Trophoblast cell (in vitro differentiated cells and primary cell): ENCODE measurements around the gene MYCL.

Experiments
- DNase-seq, 2 donors: peaks; one replicate each; pipeline ENCODE4 v3.0.0-alpha.2; 2016
- H2AFZ ChIP-seq: 2 replicates; pipeline ENCODE4 v1.6.1; 2013; ENCODE audit warnings: low read length, moderate library complexity, mild to moderate bottlenecking; ENCODE audit not compliant: insufficient read depth, poor library complexity
- H2AK5ac ChIP-seq: 2 replicates; pipeline ENCODE4 v1.6.1; 2013; ENCODE audit warnings: mild to moderate bottlenecking, low read length
- H2BK120ac ChIP-seq: 2 replicates; pipeline ENCODE4 v1.6.1; 2013; ENCODE audit warnings: low read length, mild to moderate bottlenecking, moderate library complexity; ENCODE audit not compliant: insufficient read depth, poor library complexity
- H2BK12ac ChIP-seq: 2 replicates; pipeline ENCODE4 v1.6.1; 2013; ENCODE audit warnings: mild to moderate bottlenecking, low read length, moderate library complexity
- H2BK5ac ChIP-seq: 2 replicates; pipeline ENCODE4 v1.6.1; 2013; ENCODE audit warnings: low read length, low read depth, moderate library complexity, mild to moderate bottlenecking; ENCODE audit not compliant: poor library complexity
- H3K14ac ChIP-seq: 2 replicates; pipeline ENCODE4 v1.6.1; 2013; ENCODE audit warnings: mild to moderate bottlenecking, low read length
- H3K18ac ChIP-seq: 2 replicates; pipeline ENCODE4 v1.6.1; 2013; ENCODE audit warnings: mild to moderate bottlenecking, low read length
- H3K23ac ChIP-seq: 2 replicates; pipeline ENCODE4 v1.6.1; 2013; ENCODE audit warnings: low read length
- H3K27ac ChIP-seq: 2 replicates; pipeline ENCODE4 v1.5.1; 2013; ENCODE audit warnings: low read depth, mild to moderate bottlenecking, inconsistent platforms, low read length, moderate library complexity
- H3K27me3 ChIP-seq: 2 replicates; pipeline ENCODE4 v1.6.1; 2013; ENCODE audit warnings: inconsistent platforms, mild to moderate bottlenecking, low read length, moderate library complexity; ENCODE audit not compliant: insufficient read depth
- H3K36me3 ChIP-seq, 2 experiments: 1 replicate in 1 of 2; 2 replicates in 1 of 2; pipeline ENCODE4 v1.6.1; 2013; ENCODE audit warnings: low read length in 2 of 2, mild to moderate bottlenecking in 2 of 2, moderate library complexity in 1 of 2; ENCODE audit not compliant: insufficient read depth in 2 of 2, control insufficient read depth in 1 of 2
- H3K4ac ChIP-seq: 2 replicates; pipeline ENCODE4 v1.6.1; 2013; ENCODE audit warnings: low read depth, mild to moderate bottlenecking, low read length, moderate library complexity
- H3K4me1 ChIP-seq, 2 experiments: 1 replicate in 1 of 2; 2 replicates in 1 of 2; pipeline ENCODE4 v1.6.1; 2013; ENCODE audit warnings: low read length in 2 of 2, mild to moderate bottlenecking in 2 of 2, moderate library complexity in 1 of 2; ENCODE audit not compliant: insufficient read depth in 2 of 2, control insufficient read depth in 1 of 2
- H3K4me2 ChIP-seq: 2 replicates; pipeline ENCODE4 v1.6.1; 2013; ENCODE audit warnings: inconsistent platforms, mild to moderate bottlenecking, low read length, moderate library complexity
- H3K4me3 ChIP-seq: 2 replicates; pipeline ENCODE4 v1.5.1; 2013; ENCODE audit warnings: mild to moderate bottlenecking, low read depth, low read length, inconsistent platforms
- H3K79me1 ChIP-seq: one replicate; pipeline ENCODE4 v1.6.1; 2013; ENCODE audit warnings: low read length
- H3K79me2 ChIP-seq: 2 replicates; pipeline ENCODE4 v1.6.1; 2013; ENCODE audit warnings: low read length, mild to moderate bottlenecking; ENCODE audit not compliant: control insufficient read depth, insufficient read depth, poor library complexity
- H3K9ac ChIP-seq: 2 replicates; pipeline ENCODE4 v1.6.1; 2013; ENCODE audit warnings: mild to moderate bottlenecking, low read length
- H3K9me3 ChIP-seq: 2 replicates; pipeline ENCODE4 v1.6.1; 2013; ENCODE audit warnings: low read depth, mild to moderate bottlenecking, control low read depth, inconsistent platforms, low read length; ENCODE audit not compliant: insufficient read depth
- H4K12ac ChIP-seq: 2 replicates; pipeline ENCODE4 v1.6.1; 2013; ENCODE audit warnings: low read depth, mild to moderate bottlenecking, low read length, moderate library complexity
- H4K8ac ChIP-seq: 2 replicates; pipeline ENCODE4 v1.6.1; 2013; ENCODE audit warnings: low read depth, mild to moderate bottlenecking, low read length, moderate library complexity
- H4K91ac ChIP-seq: one replicate; pipeline ENCODE4 v1.6.1; 2013; ENCODE audit warnings: low read depth, mild to moderate bottlenecking, low read length, moderate library complexity
- WGBS: extraction: QIAGEN DNeasy Blood & Tissue Kit; methylation state at CpG from one replicate; pipeline ENCODE4 v1.1.7; 2013; ENCODE audit warnings: missing lambda C conversion rate; ENCODE audit not compliant: insufficient read length, insufficient coverage; ENCODE audit errors: extremely low coverage; 5-methylcytosine and 5-hydroxymethylcytosine counted together

The MYCL gene

DNA sequence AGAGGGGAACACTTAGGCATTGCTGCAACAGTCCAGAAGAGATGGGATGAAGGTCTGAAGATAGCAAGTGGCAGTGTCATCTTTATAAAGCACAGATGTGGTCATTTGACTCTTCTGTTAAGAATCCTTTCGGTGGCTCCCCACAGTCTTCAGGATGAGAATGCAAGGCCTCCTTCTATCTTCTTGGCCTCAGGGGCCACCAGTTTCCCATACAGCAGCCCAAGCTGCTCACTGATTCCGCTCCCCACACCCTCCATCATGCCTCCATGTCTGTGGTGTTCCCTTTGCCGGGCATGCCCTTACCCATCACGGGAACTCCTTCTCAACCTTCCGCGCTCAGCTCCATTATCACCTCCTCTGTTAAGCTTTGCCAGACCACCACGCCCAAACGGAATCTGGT, 37.1 kb upstream of the MYCL start:
- Histone ChIP-seq H2BK12ac (no peak overlapping the region), H3K14ac (no peak overlapping the region), H3K9ac (no peak overlapping the region), H3K36me3 (no peaks in the 10 kb centered on the region), H3K18ac (no peak overlapping the region), H2AK5ac (no peak overlapping the region), H3K9me3 (peaks cover 1% of the 10 kb centered on the region), H3K4me3 (no peak overlapping the region), H3K4me1 (no peaks in the 10 kb centered on the region), H4K91ac (no peak overlapping the region), H2BK5ac (no peak overlapping the region), H3K4ac (no peak overlapping the region), H4K8ac (no peak overlapping the region), H3K23ac (no peak overlapping the region), H2AFZ (no peak overlapping the region), H3K4me2 (no peak overlapping the region), H4K12ac (no peak overlapping the region), H3K79me1 (no peaks in the 10 kb centered on the region), H3K79me2 (no peaks in the 10 kb centered on the region), H3K27ac (no peak overlapping the region), H2BK120ac (no peak overlapping the region), H3K27me3 (no peaks in the 10 kb centered on the region)
- no CpG with 5 or more reads among the region's 8 CpGs for WGBS
- DNase-seq = peak; percentile 87 to 92

GRCh38 chr1:39936724-39937491, 35.2 kb upstream of the MYCL start:
- H3K79me2 ChIP-seq = no peaks in the 10 kb centered on the region

GRCh38 chr1:39933956-39934941, 32.5 kb upstream of the MYCL start:
- H2AFZ ChIP-seq = no peak overlapping the region
- no peak overlapping the region for H3K27ac ChIP-seq
- no peak overlapping the region for H3K4me2 ChIP-seq
- H2BK120ac ChIP-seq = no peak overlapping the region
- H4K12ac ChIP-seq = no peak overlapping the region
- no peak overlapping the region for H3K23ac ChIP-seq
- no peak overlapping the region for H3K14ac ChIP-seq
- no peaks in the 10 kb centered on the region for H3K36me3 ChIP-seq
- H3K79me2 ChIP-seq = no peaks in the 10 kb centered on the region
- no peak overlapping the region for H3K18ac ChIP-seq
- no peak overlapping the region for H4K91ac ChIP-seq
- H4K8ac ChIP-seq = no peak overlapping the region
- whole genome bisulfite sequencing = no CpG with 5 or more reads among the region's 12 CpGs
- H3K4me1 ChIP-seq = no peaks in the 10 kb centered on the region
- peaks cover 1% of the 10 kb centered on the region for H3K9me3 ChIP-seq
- H2AK5ac ChIP-seq = no peak overlapping the region
- no peak overlapping the region for H3K4me3 ChIP-seq
- no peak overlapping the region for H2BK12ac ChIP-seq
- H3K79me1 ChIP-seq = no peaks in the 10 kb centered on the region
- no peak overlapping the region for H3K9ac ChIP-seq
- peak; percentile 97 to 99 for DNase-seq
- no peak overlapping the region for H3K4ac ChIP-seq
- H2BK5ac ChIP-seq = no peak overlapping the region
- H3K27me3 ChIP-seq = no peaks in the 10 kb centered on the region

More at GRCh38 chr1:39936724-39937491, 35.2 kb upstream of the MYCL start:
- H3K27ac ChIP-seq = no peak overlapping the region
- H3K23ac ChIP-seq = no peak overlapping the region
- H3K14ac ChIP-seq = no peak overlapping the region
- H2BK5ac ChIP-seq = no peak overlapping the region
- H2BK120ac ChIP-seq = no peak overlapping the region
- no peak overlapping the region for H3K4me3 ChIP-seq
- H3K79me1 ChIP-seq = no peaks in the 10 kb centered on the region
- H3K4ac ChIP-seq = no peak overlapping the region
- no peaks in the 10 kb centered on the region for H3K4me1 ChIP-seq
- H3K9ac ChIP-seq = no peak overlapping the region
- no peak overlapping the region for H4K12ac ChIP-seq
- no peak overlapping the region for H4K8ac ChIP-seq
- no CpG with 5 or more reads among the region's 2 CpGs for WGBS
- no peaks in the 10 kb centered on the region for H3K27me3 ChIP-seq
- no peak overlapping the region for H4K91ac ChIP-seq
- no peak overlapping the region for H2BK12ac ChIP-seq
- no peak overlapping the region for H3K4me2 ChIP-seq
- no peak overlapping the region for H2AK5ac ChIP-seq
- DNase-seq = no peak
- H2AFZ ChIP-seq = no peak overlapping the region
- H3K36me3 ChIP-seq = no peaks in the 10 kb centered on the region
- H3K9me3 ChIP-seq = peaks cover 1% of the 10 kb centered on the region
- no peak overlapping the region for H3K18ac ChIP-seq

DNA sequence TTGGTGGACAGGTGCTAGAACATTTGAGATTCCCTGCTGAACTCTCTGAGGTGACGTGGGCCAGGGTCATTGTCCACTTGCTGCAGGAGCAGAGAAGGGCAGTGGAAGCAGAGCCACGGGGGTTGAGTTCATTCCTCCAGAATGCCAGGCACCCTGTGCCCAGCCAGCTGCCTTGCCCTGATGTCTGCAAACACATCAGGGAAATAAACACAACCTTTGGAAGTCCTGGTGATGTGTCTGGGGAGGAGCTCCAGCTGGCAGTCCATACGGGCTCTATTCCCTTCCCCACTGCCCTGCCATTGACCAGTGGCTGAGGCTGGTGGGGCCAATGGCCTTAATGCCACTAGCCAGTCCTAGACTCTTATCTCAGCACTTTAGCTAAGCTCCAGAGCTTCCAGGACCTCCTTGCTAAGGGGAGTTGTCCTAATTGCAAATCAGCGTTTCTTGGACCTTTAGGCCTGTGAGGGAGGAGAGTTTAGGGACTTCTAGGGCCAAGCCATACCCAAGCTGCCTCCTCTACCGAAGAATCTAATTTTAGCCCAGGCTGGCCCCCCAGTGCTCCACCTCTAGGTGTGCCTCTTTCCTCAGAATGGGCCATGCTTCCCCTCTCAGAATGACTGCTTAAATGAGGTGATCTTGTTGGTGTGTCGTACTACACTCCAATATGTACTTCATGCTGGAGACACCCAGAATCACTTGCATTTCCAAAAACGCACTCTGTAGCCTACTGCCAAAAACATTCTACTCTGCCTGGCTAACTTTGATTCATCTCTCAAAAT, 27.3 kb upstream of the MYCL start:
- H3K23ac ChIP-seq = no peak overlapping the region
- no peak for DNase-seq
- no peaks in the 10 kb centered on the region for H3K36me3 ChIP-seq
- H3K4me1 ChIP-seq = no peaks in the 10 kb centered on the region
- H2AK5ac ChIP-seq = no peak overlapping the region
- H2BK12ac ChIP-seq = no peak overlapping the region
- no peak overlapping the region for H3K4me3 ChIP-seq
- no peak overlapping the region for H4K8ac ChIP-seq
- WGBS = no CpG with 5 or more reads among the region's 7 CpGs
- H3K79me1 ChIP-seq = no peaks in the 10 kb centered on the region
- H4K12ac ChIP-seq = no peak overlapping the region
- no peak overlapping the region for H2AFZ ChIP-seq
- H3K9ac ChIP-seq = no peak overlapping the region
- H3K79me2 ChIP-seq = no peaks in the 10 kb centered on the region
- no peak overlapping the region for H3K27ac ChIP-seq
- H4K91ac ChIP-seq = no peak overlapping the region
- H3K27me3 ChIP-seq = no peaks in the 10 kb centered on the region
- H2BK5ac ChIP-seq = no peak overlapping the region
- H3K4me2 ChIP-seq = no peak overlapping the region
- no peak overlapping the region for H2BK120ac ChIP-seq
- H3K18ac ChIP-seq = no peak overlapping the region
- H3K4ac ChIP-seq = no peak overlapping the region
- H3K9me3 ChIP-seq = no peaks in the 10 kb centered on the region
- H3K14ac ChIP-seq = no peak overlapping the region
